SKM-1 treated with dmso at 0.1 percent for 144 hours (cell line): ENCODE data around the gene HS3ST3B1.

Experiments
- DNase-seq: peaks from one replicate; lab custom pipeline; 2025; ENCODE audit not compliant: unreplicated experiment; lab: John Stamatoyannopoulos, UW

The HS3ST3B1 gene

DNA sequence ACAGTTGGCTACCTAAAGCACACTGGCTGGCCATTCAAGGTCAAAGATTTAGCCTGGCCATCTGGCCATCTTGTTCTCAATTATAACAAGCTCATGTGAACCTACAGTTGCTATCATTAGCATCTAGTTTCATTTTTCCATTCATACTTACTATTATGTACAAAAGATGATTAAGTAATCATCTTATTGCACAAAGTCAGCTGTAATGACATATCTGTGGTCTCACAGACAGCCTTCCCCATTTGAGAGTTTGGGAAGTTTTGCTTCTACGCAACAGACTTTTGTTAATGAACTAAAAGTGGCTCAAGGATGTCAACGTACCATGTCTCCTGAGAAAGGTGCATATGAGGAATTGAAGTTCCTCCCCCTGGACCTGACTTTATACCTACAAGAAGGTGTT lies 51.3 kb downstream of the HS3ST3B1 start:
- peak; percentile 40 for DNase-seq

DNA sequence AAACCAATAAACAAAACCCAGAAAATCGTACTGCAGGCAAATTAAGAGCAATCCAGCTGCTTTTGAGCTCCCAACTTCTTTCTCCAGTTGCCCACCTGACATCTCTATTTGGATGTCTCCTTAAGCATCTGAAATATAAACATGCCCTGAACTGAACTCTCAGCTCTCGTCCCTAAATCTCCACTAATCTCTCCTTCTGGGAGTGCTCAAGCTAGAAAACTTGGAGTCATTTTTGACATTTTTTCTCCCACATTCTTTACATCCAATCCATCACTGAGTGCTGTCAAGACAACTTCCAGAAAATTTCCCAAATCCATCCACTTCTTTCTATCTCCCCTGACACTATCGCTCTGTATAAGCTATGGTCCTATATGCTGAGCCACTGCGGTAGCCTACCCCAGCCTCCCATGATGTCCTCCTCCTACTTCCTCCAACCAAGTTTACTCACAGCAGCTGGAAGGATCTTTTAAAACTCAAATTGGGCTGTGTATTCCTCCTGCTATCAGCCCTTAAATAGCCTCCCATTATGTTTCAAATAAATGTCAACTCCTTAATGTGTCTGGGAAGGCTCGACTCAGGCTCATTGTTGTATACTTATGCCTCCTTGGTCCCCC lies 53.1 kb downstream of the HS3ST3B1 start:
- DNase-seq, result no peak

DNA sequence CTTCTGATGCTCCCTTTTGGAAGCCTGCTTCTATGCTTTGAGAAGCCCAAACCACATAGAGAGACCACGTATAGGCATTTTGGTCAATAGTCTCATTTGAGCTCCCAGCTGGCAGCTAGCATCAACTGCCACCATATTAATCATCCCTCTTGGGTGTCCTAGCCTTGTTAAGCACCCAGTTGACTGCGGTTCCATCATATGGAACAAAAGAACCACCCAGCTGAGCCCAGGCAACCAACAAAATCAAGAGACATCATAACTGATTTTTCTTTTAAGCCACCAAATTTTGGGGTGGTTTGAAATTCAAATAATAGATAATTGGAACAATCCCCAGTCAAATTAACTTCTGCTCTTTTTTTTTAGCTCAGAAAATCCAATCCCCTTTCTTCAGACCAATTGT lies 53.9 kb downstream of the HS3ST3B1 start:
- no peak for DNase-seq

DNA sequence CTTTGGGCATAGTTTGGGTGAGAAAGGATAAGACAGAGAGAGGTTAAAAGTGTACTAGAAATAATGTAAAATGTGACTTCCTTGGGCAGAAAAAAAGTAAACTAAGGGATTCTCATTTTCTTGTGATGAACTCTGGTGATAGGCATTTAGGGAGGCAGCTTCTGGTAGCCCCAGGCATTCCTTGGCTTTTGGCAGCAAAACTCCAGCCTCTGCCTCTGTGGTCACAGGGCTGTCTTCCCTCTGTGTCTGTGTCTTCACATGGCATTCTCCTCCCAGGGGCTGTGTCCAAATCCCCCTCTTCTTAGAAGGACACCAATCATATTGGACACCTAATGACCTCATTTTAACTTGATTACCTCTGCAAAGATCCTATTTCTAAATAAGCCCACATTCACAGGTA lies 54.7 kb downstream of the HS3ST3B1 start:
- no peak for DNase-seq

DNA sequence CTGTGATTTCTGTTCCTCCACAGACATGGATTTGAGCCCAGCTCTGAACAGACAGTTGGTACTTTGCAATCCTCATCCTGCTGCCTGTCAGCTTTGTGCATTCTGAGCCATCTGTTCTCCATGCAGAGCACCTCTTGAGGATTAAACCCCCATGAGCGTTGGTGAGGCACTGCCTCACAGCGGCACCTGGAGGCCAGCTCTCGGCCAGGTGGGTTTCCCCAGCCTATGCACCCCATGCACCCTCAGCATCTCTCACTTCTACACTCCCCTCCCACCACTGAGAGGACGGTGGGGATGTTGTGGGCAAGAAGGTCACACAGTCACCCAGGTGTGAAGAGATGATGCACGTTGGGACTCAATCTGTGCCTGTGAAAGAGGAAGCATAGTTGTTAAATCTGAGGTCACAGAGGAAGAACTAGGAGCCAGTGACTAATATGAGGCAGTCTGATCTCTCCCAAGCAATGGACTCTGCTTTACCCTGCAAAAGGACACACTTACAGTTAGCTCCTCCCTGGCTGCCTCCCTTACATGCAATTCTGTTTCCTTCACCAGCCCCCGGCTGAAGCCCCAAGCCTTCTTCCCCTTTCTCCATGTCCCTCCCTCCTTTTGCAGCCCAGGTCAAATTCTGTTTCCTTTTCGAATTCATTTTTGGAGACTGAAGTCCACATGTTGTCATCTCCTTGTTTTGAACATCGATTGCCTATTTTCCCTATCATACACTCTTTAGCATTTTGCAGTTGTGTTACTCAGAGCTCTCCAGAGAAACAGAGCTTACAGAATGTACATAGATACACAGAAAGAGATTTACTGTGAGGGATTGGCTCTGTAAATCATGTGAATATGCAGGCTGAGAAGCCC lies 58.5 kb downstream of the HS3ST3B1 start:
- peak; percentile 87 for DNase-seq

DNA sequence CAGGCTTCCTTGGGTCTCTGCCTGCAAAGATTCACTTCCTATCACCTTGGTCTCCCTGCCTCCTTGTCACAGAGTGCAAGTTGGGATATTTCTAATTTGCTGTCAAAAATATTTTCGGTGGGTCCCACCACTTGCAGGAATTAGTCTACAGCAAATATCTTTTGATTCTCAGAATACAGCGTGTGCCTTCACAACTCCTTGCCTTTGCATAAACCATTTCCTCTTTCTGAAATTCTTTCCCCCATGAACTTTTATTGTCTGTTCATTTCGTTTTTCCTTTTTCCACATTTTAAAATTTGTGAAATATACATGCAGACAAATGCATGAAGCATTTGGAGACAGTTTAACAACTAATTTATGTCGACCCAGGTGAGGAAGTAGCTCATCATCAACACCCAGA lies 60.0 kb downstream of the HS3ST3B1 start:
- DNase-seq, result no peak

DNA sequence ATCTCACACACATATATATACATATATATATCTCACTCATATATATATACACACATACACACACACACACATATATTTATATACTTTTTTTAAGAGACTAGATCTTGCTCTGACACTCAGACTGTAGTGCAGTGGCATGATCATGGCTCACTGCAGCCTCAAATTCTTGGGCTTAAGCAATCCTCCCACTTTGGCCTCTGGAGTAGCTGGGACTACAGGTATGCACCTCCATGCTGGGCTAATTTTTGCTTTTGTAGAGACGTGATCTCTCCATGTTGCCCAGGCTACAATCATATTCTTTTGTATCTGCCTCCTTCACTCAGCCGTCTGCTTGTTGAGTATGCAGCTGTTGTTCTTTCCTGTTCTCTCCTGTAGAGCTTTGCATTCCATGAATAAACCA lies 60.6 kb downstream of the HS3ST3B1 start:
- DNase-seq, result no peak

DNA sequence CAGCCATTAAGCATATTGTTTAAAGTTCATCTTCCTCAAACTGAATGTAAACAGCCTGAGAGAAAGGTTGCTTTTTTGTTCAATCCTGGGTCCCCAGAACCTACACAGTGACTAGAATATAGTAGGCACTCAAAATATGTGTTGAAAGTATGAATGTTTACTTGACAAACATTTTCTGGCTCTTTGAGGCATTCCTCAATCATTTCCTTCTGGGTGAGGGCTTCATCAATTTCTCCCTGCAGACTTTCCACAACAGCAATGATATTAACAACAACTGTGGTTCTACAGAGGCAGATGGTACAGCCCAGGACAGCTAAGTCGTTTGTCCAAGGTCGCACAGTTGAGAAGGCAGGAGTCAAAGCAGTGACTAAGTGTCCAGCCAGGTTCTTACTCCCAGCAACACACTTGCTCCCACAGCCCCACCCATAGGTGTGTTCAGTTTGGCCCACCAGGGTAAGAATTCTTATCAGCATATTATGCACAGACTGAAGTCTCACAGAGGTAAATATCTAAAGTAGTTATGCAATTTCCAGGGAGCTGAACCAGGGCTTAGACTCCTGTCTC lies 61.1 kb downstream of the HS3ST3B1 start:
- DNase-seq, result no peak

DNA sequence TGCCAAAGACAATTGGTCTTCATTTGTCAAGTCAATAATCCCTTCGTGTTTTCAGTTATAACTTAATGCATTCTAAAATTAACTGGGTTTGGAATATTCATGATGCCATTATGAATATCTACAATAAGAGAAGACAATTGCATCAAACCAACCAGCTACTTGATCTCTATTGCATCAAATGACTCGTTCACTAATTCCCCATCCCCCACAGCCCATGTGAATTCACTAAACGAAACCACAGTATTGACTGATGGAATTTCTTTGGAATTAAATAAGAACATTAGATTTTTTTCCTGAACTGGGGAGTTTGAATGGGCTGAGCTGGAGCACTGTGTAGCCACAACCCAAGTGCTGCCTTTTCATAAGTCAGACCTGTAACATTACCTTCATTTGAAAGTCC lies 65.3 kb downstream of the HS3ST3B1 start:
- DNase-seq, result no peak

DNA sequence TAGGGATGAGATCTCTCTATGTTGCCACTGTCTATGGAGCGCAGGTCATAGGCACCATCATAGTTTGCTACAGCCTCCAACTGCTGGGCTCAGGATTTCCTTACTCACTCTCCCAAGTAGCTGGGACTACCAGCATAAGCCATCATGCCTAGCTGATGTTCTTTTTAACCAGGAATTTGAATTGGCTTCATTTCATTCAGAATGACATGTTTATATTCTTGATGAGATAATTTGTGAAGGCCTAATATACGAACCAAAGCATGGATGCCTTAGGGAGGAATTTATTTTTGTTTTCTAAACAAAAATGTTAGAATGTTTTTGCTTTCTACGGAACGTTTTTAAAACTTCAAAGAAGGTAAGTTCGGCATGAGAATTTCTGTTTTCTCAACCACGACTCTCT lies 71.6 kb downstream of the HS3ST3B1 start:
- DNase-seq, result no peak

DNA sequence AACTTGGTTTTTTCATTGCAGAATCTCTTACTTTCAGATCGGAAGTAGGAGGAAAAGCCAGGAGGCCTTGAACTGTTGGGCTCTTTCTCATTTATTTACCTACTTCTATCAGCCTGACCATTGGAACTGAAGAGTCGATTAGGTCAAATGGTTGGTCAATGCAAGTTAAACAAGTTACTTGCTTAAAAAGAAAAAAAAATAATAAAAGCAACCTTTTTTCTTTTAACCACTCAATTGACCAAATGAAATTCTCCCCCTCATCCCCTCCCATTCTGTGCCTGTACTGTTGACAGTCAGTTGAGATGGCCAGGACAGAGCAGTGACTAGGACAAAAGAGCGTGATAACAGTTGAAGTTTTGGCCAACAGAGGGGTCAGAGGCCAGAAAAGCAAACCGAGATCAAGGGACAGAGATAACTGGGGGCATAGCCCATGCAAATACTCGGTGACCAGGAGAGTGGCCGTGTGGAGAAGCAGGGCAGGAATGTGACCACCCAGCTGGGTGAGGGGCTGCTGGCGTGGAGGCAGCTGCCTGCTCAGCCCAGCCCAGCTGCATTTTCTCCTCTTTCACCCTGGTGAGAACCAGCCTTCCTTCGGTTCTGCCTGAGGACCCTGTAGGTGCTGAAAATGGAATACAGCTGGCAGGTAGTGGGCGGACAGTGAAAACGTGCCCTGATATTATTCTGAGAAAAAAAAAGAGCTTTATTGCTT lies 72.2 kb downstream of the HS3ST3B1 start:
- no peak for DNase-seq

DNA sequence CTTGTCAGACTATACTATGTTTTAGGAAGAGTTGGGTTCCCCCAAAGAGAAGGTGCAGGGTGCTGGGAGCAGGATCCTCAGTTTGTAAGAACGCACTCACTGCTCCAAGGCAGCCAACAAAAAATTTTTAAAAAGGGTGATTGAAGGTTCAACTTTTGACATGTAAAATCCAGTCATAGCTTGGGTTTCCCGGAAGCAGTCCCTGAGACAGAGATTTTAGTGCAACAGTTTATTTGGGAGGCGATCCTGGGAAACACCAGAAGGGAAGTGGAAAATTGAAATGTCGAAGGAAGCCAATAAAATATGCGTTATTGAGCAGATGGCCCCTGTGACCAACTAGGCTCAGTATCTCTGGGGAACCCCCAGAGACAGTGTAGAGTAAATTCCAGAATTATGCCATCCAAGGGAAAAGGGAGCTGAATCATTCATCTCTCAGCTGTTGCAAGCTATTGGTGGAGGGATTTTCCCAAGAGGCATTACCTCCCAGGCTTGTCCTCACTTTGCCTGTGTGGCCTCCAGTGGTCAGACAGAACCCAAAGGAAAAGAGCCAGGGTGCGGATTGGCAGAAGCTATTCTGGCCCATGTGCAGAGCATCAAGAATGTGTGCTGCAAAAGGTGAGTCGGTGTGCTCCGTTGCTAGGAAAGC lies 72.9 kb downstream of the HS3ST3B1 start:
- DNase-seq, result no peak

DNA sequence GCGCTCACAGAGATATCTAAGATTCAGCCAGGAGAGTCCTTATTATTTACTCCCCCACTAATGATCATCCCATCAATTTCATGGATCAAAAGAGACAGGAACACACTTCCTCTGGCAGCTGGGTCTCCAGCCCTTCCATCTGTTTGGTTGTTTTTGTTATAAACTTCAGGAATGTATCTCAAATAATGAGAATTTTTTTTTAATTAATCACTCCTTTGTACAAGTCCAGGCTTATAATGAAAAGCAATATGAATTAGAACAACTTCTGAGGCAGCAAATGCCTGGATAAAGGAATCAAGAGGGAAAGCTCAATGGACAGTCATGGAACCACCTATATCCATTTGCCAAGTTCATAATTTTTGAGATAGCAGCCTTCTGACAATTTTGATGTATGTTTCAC lies 73.4 kb downstream of the HS3ST3B1 start:
- DNase-seq, result no peak

DNA sequence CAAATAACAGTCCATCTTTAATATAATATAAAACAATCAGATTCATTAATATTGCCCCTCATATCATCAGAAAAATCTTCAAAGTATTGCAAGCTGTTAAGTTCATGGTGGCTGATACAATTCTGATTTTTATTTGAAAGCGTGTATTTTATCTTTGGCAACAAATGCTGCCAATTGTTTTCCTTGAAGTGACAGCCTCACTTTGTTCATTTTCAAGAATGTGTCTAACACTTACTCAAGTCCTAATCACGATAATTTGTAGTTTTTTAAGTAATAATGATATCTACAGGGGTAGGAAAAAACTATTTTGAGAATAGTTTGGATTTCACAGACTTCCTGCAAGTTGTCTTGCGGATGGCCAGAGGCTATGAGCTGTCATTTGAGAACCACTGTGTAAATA lies 75.8 kb downstream of the HS3ST3B1 start:
- DNase-seq, result no peak

DNA sequence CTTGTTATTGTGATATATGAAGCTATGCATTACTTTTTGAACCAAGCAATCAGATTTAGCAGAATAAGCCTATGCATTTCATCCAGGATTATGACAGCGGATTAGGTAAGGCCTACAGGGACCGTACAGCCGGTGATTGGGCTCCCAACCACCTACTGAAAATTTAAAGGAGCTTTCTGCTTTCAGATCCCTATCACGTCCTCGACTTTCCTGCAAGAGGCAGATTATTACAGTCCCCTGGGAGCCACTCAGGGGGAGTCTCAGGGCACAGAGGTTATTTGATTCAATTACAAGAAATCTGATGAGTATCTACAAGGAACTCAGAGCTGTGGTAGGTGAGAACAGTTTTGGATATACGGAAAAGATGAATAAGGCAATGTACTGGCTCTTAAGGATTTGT lies 80.7 kb downstream of the HS3ST3B1 start:
- DNase-seq, result no peak

DNA sequence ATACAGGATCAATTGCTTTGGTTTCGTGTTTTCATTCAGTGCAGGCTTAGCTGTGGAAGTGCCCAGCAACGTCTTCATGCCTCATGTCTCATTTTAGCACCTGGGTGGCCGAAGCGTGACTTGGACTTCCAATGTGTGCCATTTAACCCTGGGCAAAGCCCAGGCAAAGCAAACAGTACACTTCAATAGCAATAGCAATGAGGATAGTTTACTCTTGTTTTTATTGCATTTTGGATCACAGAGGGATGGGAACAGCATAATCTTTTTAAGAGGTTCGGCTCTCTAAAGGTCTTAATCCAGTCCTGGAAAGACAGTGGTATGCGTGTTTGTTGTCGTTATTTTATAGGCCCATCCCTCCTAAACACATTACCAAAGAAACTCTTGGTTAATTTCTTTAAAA lies 86.2 kb downstream of the HS3ST3B1 start:
- no peak for DNase-seq

DNA sequence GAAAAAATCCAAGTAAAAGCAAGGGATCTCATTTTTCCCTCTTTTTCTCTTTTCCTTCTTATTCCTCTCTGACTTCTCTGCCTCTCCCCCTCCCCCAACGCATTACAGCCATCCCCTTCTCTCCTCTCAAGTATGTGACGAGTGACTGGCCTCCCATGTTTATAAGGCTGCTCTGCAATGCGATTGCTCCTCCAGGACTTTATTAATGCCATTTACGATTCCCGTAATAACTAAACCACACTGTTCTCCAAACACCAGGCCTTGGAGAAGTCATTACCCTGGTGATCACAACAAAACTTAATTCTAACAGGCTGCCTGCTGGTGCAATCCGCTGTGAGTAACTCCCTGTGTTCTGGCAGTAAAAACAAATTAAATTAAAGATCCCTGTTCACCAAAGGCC lies 88.8 kb downstream of the HS3ST3B1 start:
- DNase-seq, result no peak

DNA sequence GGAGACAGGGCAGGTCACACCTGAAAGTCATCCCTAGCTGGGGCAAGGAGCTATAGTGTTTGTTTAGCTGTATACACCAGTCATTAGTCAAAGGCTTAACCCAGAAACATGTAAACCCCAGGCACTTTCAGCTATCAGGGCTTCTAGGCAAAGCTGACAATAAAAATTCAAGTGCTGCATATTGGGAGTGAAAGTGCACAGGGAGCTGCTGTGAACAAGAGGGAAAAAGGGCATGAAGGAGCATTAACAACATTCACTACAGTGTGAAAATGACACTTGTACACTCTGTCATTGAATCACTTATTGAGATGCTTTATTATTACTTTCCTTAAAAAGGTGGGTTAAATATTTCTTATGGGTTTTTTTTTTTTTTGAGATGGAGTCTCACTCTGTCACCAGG lies 92.8 kb downstream of the HS3ST3B1 start:
- DNase-seq, result no peak

DNA sequence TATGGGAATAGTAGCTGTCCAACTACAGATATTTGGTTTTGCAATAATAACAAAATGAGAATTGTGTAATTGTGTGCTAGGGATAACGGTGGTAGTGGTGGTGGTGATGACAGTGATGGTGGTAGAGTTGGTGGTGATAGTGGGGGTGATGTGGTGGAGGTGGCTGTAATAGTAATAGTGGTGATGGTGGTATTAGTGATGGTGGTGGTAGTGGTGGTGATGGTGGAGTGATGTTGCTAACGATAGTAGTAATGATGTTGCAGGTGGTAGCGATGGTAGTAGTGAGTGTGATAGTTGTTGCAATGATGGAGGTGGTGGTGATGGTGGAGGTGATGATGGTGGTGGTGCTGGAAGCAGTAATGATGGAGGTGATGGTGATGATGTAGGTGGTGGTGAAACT lies 94.4 kb downstream of the HS3ST3B1 start:
- no peak for DNase-seq

DNA sequence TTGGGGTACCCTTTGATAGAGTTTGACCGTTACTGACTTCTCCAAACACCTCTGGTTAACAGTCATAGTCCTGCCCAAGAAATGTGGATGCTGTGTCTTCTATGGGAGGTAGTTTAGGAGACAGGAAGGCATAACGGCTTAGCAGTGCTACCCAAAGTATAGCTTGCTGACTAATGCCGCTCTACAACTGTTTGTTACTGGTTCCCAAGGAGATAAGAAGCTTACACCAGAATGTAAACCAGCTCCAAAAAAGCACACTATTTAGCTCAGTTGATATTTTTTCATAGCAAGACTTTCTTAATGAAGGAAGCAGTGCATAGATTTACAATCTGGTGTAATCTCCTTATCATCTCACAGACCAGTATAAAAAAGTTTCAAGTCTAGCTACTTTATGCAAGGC lies 95.7 kb downstream of the HS3ST3B1 start:
- DNase-seq, result no peak

DNA sequence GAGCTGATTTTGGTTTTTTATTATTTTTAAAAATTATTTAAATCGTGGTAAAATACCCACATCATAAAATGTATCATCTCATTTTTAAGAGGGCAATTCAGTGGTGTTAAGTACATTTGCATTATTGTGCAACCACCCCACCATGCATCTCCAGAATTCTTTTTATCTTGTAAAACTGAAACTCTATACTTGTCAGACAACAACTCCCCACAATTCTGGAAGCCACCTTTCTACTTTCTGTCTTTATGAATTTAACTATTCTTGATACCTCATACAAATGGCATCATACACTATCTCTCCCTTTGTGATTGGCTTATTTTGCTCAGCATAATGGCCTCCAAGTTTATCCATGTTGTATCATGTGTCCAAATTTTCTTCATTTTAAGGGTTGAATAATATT lies 97.9 kb downstream of the HS3ST3B1 start:
- DNase-seq, result no peak
